NCI-H1694 (cell line): ENCODE data around the gene SUPT5H.
"Not testable (repeated sequence)": the region's sequence is repeated elsewhere in the genome, so short reads cannot be mapped to it uniquely, and the experiment has no call there.

Source experiments
- DNase-seq: peaks from one replicate; lab custom pipeline; 2025; lab: John Stamatoyannopoulos, UW

SUPT5H gene

DNA sequence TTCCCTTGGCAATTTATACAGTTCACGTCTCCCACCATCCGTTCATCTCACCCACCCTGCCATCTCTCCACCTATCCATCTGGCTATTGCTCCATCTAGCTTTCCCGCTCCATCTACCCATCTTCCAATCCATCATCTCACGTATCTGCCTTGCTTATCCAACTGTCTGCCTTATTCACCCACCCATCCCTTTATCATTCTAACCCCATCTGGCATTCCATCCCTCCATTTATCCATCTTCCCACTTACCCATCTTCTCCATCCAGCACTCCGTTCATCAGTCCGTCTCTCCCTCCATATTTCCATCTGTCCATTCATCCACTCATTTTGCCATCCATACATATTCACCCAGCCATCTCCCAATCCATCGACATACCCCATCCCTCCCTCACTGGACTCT lies 19.6 kb upstream of the SUPT5H start:
- no peak for DNase-seq

DNA sequence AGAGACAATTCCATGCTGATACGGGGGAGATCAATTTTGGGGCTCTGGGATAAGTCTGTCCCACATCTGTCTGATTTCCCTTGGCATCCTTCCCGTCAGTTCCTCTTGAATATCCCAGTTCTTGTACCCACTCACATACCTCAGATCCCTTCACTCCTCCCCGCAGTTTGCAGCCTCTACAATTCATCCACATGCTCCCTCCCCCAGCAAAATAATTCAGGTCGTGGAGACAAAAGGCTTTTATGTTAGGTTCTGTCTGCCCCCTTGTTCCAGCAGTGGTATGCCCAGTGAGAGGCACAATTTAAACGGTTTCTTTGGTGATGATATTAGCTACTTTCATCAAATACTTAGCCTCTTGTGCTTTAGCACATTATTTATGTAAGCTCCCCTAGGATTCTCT lies 19.2 kb upstream of the SUPT5H start:
- DNase-seq = no peak

DNA sequence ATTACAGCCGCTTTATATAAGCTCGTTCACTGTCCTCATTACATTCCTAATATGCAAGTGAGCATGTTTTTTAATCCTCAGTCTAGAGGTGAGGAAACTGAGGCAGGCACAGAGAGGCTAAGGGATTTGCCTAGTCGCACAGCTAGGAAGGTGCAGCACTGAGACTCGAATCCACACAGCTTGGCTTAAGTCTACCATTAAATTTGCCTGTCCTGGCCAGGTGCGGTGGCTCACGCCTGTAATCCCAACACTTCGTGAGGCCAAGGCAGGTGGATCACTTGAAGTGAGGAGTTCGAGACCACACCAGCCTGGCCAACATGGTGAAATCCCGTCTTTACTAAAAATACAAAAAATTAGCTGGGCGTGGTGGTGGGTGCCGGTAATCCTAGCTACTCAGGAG lies 17.7 kb upstream of the SUPT5H start:
- DNase-seq = no peak

DNA sequence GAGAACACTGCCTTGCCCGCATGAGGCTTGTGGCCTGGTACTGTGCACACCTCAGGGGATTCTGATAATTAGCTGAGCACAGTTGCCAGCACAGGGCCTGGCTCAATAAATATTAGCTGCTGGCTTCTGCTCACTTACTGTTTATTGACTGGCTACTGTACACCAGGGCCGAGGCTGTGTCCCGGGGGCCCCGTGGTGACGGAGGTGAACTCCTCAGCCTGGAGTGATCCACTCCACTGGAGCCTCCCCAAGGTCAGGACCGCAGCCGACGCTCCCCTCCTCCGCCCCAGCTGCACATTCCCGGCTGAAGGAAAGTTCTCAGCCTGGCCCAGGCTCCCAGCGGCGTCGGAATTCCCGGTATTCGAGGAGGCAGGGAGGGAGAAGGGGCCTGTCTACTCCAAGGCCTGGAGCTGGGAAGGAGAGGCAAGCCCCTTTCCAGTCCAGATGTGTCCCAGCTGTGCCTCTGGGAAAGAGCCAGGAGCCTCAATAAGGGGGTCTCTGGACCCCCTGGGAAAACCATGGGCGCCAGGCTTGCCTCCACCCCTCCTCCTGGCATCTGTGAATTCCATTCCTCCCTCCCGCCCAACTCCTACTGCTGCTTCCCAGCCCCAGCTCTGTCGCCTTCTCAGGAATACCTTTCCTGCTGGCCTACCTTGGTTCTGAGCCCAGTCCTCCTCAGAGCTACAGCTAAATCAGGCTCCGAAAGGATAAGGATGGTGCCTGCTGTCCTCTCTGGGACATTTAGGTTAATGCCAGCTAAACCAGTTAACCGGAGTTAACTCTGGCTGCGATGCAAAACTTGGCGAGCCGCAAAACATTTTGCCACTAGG lies 16.9 kb upstream of the SUPT5H start:
- DNase-seq = no peak

DNA sequence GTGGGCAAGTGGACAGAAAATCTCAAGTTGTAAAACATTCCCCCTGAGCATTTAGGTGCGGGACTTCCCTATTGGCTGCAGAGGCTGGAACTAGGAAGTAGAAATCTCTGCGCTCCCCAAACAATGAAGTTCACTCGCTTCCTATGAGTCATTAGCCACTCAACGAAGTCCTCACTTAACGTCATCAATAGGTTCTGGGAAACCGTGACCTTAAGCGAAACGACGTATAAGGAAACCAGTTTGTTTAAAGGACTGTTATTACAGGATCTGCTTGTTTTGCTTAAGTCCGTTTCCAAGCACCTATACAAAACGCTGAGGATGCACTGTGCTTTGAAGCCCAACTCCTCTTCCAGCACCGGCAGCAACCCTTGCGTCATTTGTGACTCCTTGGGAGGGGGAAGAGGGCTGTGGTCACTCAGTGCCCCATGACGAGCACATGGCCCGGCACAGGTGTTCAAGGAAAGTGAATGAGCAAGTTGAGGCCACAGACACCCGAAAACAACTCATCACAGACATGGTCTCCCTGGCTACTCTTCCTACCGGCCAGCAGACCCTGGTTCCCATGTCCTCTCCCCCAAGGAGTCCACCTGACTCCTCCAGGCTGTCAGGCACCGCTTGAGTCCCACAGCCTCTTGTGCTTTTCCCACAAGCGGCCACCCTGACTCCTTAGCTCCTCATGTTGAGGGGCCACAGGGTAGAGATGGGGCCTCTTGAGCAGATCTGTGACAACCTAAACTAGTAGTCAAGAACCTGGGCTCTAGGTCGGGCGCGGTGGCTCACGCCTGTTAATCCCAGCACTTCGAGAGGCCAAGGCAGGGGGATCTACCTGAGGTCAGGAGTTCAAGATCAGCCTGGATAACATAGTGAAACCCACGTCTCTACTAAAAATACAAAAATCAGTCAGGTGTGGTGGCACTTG lies 14.4 kb upstream of the SUPT5H start:
- no peak for DNase-seq

DNA sequence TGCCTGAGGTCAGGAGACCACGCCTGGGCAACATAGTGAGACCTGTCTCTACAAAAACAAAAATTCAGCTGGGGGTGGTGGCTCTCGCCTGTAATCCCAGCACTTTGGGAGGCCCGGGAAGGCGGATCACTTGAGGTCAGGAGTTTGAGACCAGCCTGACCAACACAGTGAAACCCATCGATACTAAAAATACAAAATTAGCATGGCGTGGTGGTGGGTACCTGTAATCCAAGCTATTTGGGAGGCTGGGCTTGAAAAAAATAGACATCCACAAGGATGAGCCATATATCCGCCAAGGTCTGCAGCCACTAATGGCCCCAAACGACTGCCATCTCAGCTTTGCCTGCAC lies 12.7 kb upstream of the SUPT5H start:
- no peak for DNase-seq

DNA sequence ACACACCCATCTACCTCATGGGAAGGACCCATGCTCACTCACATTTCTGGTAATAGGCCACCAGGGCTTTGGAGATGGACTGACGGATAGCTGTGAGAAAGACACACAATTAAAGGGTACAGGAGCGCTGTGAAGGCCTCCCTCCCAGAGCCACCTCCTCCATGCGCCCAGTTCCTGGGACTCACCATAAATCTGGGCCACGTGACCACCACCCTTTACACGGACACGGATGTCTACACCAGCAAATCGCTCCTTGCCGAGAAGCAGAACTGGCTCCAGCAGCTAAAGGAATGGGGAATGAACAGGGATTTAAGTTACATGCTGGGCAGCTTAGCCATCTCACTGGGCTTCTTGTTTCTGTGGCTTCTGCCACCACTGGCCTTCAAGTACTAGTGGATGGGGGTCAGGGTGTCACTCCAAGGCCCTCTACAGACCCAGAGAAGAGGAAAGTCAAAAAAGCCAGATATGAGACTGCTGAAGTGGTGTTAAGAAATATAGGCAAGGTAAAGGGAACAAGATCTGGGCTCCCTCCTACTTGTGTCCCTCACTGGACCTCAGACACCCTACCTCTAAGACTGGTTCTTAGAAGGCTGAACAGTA lies 11.8 kb upstream of the SUPT5H start:
- DNase-seq = no peak

DNA sequence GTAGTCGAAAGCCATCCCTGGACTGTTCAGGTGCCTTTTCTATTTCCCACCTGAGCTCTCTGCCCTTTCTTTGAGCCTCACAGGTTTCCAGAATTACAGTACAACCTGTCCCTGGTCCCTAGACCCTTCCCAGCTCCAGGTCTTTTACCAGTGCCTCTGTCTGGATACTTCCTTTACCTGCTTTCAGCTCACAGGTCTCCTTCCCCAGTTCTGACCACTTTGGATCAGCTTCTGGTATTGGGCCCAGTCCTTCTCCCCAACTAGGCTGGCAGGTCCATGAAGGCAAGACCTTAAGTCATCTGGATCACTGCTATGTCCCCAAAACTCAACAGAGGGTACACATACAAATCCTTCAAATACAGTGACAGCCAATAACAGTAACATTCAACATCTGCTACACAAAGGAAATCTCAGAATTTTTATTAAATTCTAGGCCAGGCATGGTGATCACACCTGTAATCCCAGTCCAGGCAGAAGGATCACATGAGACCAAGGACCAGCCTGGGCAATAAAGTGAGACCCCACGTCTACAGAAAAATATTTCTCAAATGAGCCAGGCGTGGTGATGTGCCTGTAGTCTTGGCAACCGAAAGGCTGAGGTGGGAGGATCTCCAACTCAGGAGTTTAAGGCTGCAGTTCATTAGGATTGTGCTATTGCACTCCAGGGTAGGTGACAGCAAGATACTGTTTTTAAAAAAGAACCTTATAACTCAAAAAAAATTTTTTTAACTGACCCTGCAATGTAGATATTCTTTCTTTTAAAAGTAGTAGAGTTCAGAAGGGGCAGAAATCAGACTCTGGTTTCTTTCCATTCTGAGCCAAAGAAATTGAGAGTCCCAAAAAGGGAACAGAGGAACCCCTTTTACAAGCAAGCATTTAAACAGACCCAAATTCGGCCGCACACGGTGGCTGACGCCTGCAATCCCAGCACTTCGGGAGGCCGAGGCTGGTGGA lies 11.0 kb upstream of the SUPT5H start:
- no peak for DNase-seq

DNA sequence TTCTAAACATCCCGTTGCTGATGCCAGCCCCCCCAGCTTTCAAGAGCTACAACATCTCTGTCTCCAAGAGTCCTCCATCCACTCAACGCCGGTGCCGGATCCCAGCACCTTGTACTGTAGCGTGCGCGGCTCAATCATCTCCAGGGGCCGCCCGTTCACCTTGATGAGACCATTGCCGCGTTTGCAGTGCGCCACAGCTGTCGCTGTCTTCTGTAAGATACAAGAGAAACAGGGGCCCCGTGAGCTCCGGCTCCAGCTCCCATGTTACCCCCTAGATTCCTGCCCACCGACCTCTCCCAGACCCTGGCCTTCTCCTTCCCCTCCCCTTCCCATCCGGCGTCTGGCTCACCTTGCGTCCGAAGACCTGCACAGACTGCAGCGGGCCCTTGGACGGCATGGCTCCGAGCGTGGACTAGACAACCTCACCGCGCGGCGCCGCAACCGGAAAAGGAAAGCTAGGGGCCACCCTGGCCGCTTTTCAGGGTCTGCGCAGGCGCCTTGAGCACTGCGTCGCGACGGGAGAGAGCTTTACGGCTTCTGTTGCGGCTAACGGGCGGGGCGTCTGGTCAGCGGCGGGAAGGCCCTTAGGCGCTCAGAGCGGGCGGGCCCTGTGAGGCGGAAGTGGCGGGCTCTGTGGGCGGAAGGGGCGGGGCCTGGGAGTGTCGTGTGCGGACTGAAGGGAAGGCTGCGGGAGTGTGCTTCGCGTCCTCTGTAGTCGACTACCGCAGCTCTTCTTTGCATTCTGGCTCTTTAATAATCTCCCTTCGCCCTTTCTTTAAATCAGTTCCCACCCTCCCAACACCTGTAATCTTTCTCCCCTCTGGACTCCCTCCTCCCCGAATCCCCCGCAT lies 9.7 kb upstream of the SUPT5H start, which contains the start of gene RPS16:
TSS of gene RPS16 (minus strand) at position 451 of the 851 bp plus-strand sequence. CDS start at position 397, 54 bp downstream.
- DNase-seq = peak; percentile 97

DNA sequence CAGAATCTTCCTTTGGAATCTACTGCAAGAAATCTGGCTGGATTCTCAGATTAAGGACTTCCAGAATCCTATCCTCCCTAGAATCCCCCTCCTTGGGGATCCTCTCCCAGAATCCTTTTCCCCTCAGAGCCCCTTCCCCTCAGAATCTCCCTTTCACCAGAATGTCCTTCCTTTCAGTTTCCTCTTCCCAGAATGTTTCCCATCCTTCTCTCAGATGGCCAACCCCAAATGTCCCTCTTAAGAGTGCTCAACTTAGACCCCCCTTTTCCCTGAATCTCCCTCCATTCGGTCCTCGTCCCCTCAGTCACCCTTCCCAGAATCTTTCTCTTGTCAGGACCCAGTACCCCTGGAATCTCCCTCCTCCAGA lies 9.0 kb upstream of the SUPT5H start:
- DNase-seq = no peak

DNA sequence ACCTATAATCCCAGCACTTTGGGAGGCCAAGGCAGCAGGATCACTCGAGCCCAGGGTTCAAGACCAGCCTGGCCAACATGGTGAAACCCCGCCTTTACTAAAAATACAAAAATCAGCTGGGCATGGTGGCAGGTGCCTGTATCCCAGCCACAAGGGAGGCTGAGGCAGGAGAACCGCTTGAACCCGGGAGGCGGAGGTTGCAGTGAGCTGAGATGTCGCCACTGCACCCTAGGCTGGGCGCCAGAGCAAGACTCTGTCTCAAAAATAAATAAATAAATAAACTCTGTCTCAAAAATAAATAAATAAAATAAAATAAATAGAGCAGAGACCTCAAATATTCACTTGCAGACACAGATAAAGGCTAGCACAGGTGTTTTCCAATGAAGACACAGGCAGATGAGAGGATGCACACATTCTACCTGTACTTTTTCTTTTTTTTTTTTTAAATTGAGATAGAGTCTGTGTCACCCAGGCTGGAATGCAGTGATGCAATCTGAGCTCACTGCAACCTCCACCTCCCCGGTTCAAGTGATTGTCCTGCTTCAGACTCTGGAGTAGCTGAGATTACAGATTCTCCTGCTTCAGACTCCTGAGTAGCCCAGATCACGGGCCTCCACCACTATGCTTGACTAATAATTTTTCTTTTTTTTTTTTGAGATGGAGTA lies 7.0 kb upstream of the SUPT5H start:
- no peak for DNase-seq

DNA sequence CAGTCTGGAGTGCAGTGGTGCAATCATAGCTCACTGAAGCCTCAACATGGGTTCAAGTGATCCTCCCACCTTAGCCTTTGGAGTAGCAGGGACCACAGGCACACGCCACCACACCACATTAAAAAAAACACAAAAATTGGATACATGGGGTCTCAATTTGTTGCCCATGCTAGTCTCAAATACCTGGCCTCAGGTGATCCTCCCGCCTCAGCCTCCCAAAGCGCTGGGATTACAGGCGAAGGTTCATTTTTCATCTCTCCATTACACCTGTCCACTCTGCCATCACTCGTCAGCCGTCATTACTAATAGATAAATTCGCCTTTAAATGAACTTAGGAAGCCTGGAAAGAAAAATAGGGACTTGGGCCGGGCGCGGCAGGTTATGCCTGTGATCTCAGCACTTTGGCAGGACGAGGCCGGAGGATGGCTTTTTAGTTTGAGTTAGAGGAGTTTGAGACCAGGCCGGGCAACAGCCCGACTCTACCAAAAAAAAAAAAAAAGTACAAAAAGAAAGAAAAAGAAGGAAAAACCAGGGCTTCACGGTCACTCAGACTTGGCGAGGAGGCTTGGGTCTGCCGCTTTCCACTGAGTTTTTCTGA lies 685 bp upstream of the SUPT5H start:
- no peak for DNase-seq

DNA sequence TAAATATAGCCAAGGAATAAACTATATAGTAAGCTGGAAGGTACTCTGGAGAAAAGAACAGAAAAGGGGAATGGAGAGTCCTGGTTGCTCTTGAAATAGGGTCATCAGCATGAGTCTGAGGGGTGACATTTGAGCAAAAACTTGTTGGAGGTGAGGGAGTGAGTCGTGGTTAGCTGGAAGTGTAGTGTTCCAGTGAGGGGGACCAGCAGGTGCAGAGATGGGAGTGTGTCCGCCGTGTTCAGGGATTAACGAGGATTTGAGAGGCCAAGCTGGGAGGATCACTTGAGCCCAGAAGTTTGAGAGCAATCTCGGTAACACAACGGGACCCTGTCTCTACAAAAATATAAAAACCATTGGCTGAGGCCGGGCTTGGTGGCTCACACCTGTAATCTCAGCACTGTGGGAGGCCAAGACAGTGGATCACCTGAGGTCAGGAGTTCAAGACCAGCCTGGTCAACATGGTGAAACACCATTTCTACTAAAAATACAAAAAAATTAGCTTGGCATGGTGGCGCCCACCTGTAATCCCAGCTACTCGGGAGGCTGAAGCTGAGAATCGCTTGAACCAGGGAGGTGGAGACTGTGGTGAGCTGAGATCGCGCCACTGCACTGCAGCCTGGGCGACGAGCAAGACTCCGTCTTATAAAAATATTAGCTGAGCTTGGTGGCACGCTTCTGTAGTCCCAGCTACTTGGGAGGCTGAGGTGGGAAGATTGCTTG lies 1.1 kb downstream of the SUPT5H start:
- DNase-seq = no peak

DNA sequence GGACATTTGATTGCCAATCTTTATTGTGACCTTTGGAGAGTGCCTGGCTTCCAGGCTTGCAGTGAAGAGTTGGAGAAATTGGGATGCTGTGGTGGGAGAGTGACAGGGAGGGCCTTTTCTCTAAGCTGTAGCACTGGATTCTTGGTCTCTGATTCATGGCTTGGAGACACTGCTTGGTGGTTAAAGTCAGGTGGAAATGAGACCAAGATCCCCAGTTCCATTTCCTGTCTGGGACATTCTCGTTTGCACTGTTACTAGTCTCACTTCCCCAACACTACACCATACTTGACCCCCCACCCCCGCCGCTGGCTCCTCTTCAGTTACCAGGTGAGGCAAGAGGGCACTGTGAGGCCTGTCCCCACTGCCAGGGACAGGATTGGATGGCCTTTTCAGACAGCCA lies 2.9 kb downstream of the SUPT5H start:
- DNase-seq = no peak

DNA sequence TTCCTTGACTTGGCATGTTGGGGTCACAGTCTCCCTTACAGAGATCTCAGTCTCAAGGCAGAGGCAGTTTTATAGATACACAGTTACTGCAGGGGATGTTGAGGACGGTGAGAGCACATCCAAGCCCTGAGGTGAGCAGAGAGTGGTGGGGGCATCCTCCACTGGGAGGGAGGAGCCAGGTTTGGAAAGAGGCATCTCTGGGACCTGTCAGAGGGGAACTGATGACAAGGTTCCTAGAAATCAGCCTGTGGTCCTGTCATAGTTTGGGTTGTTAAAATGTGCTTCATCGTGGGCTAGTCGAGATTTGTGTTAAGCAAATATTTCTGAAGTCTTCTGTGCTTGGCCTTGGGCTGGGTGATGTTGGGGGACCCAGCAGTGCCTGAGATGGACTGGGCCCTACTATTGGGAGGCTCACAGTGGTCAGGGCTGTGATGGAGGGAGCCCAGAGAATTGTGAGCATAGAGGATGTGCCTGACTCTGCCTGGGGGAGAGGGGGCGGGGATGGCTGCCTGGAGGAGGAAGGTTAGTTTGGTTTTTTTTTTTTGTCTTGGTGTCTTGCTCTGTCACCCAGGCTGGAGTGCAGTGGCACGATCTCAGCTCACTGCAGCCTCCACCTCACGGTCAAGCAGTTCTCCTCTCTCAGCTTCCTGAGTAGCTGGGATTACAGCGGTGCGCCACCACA lies 3.9 kb downstream of the SUPT5H start:
- DNase-seq = no peak

DNA sequence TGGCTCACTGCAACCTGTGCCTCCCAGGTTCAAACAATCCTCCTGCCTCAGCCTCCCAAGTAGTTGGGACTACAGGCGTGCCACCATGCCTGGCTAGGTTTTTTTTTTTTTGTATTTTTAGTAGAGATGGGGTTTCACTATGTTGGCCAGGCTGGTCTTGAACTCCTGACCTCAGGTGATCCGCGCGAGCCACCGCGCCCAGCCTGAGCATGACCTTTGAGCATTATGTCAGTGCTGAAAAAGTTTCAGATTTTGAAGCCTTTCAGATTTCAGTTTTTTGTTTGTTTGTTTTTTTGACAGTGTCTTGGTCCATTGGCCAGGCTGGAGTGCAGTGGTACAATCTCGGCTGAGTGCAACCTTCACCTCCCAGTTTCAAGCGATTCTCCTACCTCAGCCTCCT lies 5.9 kb downstream of the SUPT5H start:
- DNase-seq = not testable (repeated sequence)

DNA sequence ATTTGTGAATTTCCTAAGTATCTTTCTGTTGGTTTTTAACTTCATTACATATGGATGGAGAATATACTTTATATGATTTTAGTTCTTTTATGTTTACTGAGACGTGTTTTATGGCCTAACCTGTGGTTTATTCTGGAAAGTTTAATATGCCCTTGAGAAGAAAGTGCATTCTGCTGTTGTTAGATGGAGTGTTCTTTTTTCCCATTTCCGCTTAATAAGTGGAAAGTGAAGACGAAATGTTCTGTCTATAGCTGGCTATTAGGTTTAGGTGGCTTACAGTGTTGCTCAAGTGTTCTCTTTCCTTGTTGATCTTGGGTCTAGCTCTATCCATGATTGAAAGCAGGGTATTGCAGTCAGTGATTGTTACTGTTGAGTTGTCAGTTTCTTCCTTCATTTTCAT lies 18.0 kb downstream of the SUPT5H start:
- DNase-seq = no peak

DNA sequence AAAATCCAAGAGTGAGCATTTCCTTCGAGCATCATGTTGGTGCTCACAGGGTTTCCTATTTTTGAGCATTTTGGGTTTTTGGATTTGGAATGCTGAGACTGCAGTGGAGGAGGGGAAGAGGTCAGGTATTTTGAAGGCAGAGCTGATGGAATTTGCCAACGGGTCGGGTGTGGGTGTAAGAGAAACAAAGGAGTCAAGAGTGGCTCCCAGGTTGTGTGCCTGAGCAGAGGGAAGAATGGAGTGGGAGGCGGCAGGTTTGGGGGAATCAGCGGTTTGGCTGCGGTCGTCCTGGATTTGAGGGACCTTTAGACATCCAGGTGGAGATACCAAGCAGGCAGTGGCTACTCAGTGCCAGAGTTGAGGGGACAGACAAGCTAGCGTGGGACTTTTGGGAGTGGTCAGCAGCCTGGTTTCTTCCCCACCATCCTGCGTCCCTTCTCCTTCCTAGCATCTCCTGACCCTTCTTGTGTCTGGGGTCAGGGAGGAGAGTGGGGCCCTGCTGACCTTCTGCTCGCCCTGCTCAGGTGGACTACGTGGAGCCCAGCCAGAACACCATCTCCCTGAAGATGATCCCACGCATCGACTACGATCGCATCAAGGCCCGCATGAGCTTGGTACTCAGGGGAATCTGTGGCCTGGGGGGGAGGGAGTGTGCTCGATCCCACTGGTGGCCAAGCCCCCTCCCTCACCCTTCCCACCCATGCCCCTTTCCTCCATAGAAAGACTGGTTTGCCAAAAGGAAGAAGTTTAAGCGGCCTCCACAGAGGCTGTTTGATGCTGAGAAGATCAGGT lies 20.8 kb downstream of the SUPT5H start:
- no peak for DNase-seq
